22Rv1 (cell line): ENCODE measurements around the gene CHD2.

ENCODE experiments used
- ZFX ChIP-seq: fragments of 450-650 bp; IDR thresholded peaks from 2 replicates; pipeline ENCODE4 v1.6.1; 2017; ENCODE audit warnings: antibody characterized with exemption, borderline replicate concordance
- TF ChIP-seq, protein P1 (sequence below): fragments of 450-650 bp; IDR thresholded peaks from 2 replicates; pipeline ENCODE4 v1.5.1; 2017; ENCODE audit warnings: mild to moderate bottlenecking

DNA sequence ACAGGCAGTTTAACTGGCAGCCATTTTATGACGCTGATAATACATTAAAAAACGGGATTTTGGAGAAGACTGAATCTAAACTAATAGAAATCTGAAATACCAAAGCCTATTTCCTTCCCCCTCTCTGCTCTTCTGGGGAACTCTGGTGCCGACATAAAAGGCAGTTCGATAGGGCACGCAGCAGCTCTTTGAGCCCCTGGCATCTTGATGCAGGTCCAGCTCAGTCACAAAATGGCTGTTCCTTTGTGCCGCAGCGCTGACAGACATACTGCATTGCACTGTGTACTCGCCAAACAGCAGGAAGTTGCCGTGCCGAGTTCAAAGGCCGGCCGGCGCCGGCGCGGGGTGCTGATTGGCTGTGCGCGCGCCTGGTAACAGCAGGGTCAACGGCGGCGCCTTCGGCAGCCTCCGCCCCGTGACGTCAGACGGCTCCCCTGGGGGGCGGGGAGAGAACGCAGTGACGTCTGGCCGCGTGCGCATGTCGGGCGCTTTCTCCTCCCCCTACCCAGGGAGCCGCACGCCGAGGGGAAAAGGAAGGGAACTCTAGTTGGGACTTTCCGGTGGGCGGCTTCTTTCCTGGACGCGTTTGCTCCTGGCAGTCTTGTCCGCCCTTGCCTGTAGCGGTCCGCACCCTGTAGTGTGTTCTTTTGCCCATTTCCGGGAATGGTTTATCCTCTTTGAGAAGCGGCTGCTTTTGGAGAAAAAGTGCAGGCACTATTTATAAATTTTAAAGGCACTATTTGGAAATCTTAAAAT lies 4.0 kb downstream of the CHD2 start:
- TF ChIP-seq, protein P1, sequence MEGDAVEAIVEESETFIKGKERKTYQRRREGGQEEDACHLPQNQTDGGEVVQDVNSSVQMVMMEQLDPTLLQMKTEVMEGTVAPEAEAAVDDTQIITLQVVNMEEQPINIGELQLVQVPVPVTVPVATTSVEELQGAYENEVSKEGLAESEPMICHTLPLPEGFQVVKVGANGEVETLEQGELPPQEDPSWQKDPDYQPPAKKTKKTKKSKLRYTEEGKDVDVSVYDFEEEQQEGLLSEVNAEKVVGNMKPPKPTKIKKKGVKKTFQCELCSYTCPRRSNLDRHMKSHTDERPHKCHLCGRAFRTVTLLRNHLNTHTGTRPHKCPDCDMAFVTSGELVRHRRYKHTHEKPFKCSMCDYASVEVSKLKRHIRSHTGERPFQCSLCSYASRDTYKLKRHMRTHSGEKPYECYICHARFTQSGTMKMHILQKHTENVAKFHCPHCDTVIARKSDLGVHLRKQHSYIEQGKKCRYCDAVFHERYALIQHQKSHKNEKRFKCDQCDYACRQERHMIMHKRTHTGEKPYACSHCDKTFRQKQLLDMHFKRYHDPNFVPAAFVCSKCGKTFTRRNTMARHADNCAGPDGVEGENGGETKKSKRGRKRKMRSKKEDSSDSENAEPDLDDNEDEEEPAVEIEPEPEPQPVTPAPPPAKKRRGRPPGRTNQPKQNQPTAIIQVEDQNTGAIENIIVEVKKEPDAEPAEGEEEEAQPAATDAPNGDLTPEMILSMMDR: no peak
- no peak for TF ChIP-seq ZFX
